ENCODE measurements around the gene ITPR3. TPM values are rescaled to one million over a fixed set of nuclear protein-coding genes. Genes with fewer than 3 reads are reported as not detected.

The ITPR3 gene
- total RNA-seq, 2 donors from 2014 or later: 27.6 to 77.6 TPM

GRCh38 chr6:33610779-33611732, 10.1 kb upstream of the ITPR3 start:
- Mint-ChIP-seq H3K4me3 (no peak overlapping the region), H3K36me3 (no peaks in the 10 kb centered on the region), H3K27ac (no peak overlapping the region), H3K4me1 (ENCODE audit: low read depth in 2 of 2) (peaks cover 3 to 7% of the 10 kb centered on the region in 2 donors), H3K27me3 (peaks cover 0 to 2% of the 10 kb centered on the region in 2 donors), H3K9me3 (no peaks in the 10 kb centered on the region)
- no peak for ATAC-seq
- DNase-seq (ENCODE audit: low spot score): no peak

GRCh38 chr6:33613146-33613794, 7.9 kb upstream of the ITPR3 start:
- Mint-ChIP-seq H3K9me3 (no peaks in the 10 kb centered on the region), H3K27ac (no peak overlapping the region), H3K36me3 (no peaks in the 10 kb centered on the region), H3K4me1 (ENCODE audit: low read depth in 2 of 2) (peaks cover 3 to 18% of the 10 kb centered on the region in 2 donors), H3K27me3 (peaks cover 0 to 2% of the 10 kb centered on the region in 2 donors), H3K4me3 (no peak overlapping the region)
- ATAC-seq: no peak
- DNase-seq (ENCODE audit: low spot score): no peak

GRCh38 chr6:33613795-33614168, 7.3 kb upstream of the ITPR3 start:
- no peaks in the 10 kb centered on the region for H3K36me3 Mint-ChIP-seq
- no peak overlapping the region for H3K4me3 Mint-ChIP-seq
- peaks cover 3 to 20% of the 10 kb centered on the region in 2 donors for H3K4me1 Mint-ChIP-seq (ENCODE audit: low read depth in 2 of 2)
- DNase-seq (ENCODE audit: low spot score): no peak
- peaks cover 0 to 2% of the 10 kb centered on the region in 2 donors for H3K27me3 Mint-ChIP-seq
- ATAC-seq: no peak
- no peak overlapping the region for H3K27ac Mint-ChIP-seq
- H3K9me3 Mint-ChIP-seq: no peaks in the 10 kb centered on the region

- H3K27ac Mint-ChIP-seq: peak overlapping the region in 1 of 2 donors; percentile 49
- no peaks in the 10 kb centered on the region for H3K27me3 Mint-ChIP-seq
- peaks cover 14 to 37% of the 10 kb centered on the region in 2 donors for H3K4me1 Mint-ChIP-seq (ENCODE audit: low read depth in 2 of 2)
- DNase-seq (ENCODE audit: low spot score) (no peak), ATAC-seq (no peak)
- H3K4me3 Mint-ChIP-seq: no peak overlapping the region
- H3K36me3 Mint-ChIP-seq: no peaks in the 10 kb centered on the region
- no peaks in the 10 kb centered on the region for H3K9me3 Mint-ChIP-seq
Observed at GRCh38 chr6:33616113-33616512, 5.0 kb upstream of the ITPR3 start.

GRCh38 chr6:33616913-33617312, 4.2 kb upstream of the ITPR3 start:
- H3K4me3 Mint-ChIP-seq: peak overlapping the region; percentile 27
- ATAC-seq: no peak
- peaks cover 14 to 38% of the 10 kb centered on the region in 2 donors for H3K4me1 Mint-ChIP-seq (ENCODE audit: low read depth in 2 of 2)
- H3K36me3 Mint-ChIP-seq: no peaks in the 10 kb centered on the region
- DNase-seq (ENCODE audit: low spot score): no peak
- no peaks in the 10 kb centered on the region for H3K9me3 Mint-ChIP-seq
- H3K27ac Mint-ChIP-seq: peak overlapping the region in 1 of 2 donors; percentile 49
- no peaks in the 10 kb centered on the region for H3K27me3 Mint-ChIP-seq

- Mint-ChIP-seq H3K27me3 (no peaks in the 10 kb centered on the region), H3K36me3 (no peaks in the 10 kb centered on the region), H3K4me3 (peak overlapping the region; percentile 93), H3K27ac (peak overlapping the region; percentile 88 to 89), H3K4me1 (ENCODE audit: low read depth in 2 of 2) (peaks cover 33 to 54% of the 10 kb centered on the region in 2 donors), H3K9me3 (no peaks in the 10 kb centered on the region)
- DNase-seq (ENCODE audit: low spot score): no peak
- no peak for ATAC-seq
Observed at GRCh38 chr6:33619166-33619840, 1.8 kb upstream of the ITPR3 start.

- Mint-ChIP-seq H3K4me3 (peak overlapping the region; percentile 93), H3K9me3 (no peaks in the 10 kb centered on the region), H3K36me3 (no peaks in the 10 kb centered on the region), H3K4me1 (ENCODE audit: low read depth in 2 of 2) (peaks cover 37 to 61% of the 10 kb centered on the region in 2 donors), H3K27me3 (no peaks in the 10 kb centered on the region), H3K27ac (peak overlapping the region; percentile 88 to 89)
- DNase-seq (ENCODE audit: low spot score) (no peak), ATAC-seq (no peak)
Observed at GRCh38 chr6:33620158-33620855, 815 bp upstream of the ITPR3 start.

GRCh38 chr6:33621711-33622388, 728 bp downstream of the ITPR3 start:
- no peaks in the 10 kb centered on the region for H3K27me3 Mint-ChIP-seq
- H3K9me3 Mint-ChIP-seq: no peaks in the 10 kb centered on the region
- H3K27ac Mint-ChIP-seq: peak overlapping the region; percentile 56 to 72
- peak overlapping the region; percentile 93 for H3K4me3 Mint-ChIP-seq
- peak; percentile 8 to 47 for ATAC-seq
- H3K36me3 Mint-ChIP-seq: no peaks in the 10 kb centered on the region
- DNase-seq (ENCODE audit: low spot score): no peak
- peaks cover 37 to 55% of the 10 kb centered on the region in 2 donors for H3K4me1 Mint-ChIP-seq (ENCODE audit: low read depth in 2 of 2)

GRCh38 chr6:33622456-33623431, 1.6 kb downstream of the ITPR3 start:
- Mint-ChIP-seq H3K4me1 (ENCODE audit: low read depth in 2 of 2) (peaks cover 37 to 50% of the 10 kb centered on the region in 2 donors), H3K27me3 (no peaks in the 10 kb centered on the region), H3K4me3 (peak overlapping the region; percentile 93), H3K27ac (peak overlapping the region; percentile 56 to 72), H3K36me3 (no peaks in the 10 kb centered on the region), H3K9me3 (no peaks in the 10 kb centered on the region)
- DNase-seq (ENCODE audit: low spot score) (no peak), ATAC-seq (peak in 1 of 2 donors; percentile 21)

GRCh38 chr6:33623895-33624381, 2.8 kb downstream of the ITPR3 start:
- Mint-ChIP-seq H3K9me3 (no peaks in the 10 kb centered on the region), H3K27ac (peak overlapping the region; percentile 15 to 32), H3K4me1 (ENCODE audit: low read depth in 2 of 2) (peaks cover 37 to 50% of the 10 kb centered on the region in 2 donors), H3K27me3 (no peaks in the 10 kb centered on the region), H3K4me3 (peak overlapping the region; percentile 93), H3K36me3 (no peaks in the 10 kb centered on the region)
- ATAC-seq (no peak), DNase-seq (ENCODE audit: low spot score) (no peak)

- H3K4me1 Mint-ChIP-seq (ENCODE audit: low read depth in 2 of 2): peaks cover 30 to 41% of the 10 kb centered on the region in 2 donors
- ATAC-seq: no peak
Observed at GRCh38 chr6:33624856-33625255, 3.7 kb downstream of the ITPR3 start.

GRCh38 chr6:33627876-33628275, 6.8 kb downstream of the ITPR3 start:
- H3K4me3 Mint-ChIP-seq: no peak overlapping the region
- no peaks in the 10 kb centered on the region for H3K9me3 Mint-ChIP-seq
- peaks cover 27 to 33% of the 10 kb centered on the region in 2 donors for H3K4me1 Mint-ChIP-seq (ENCODE audit: low read depth in 2 of 2)
- H3K27ac Mint-ChIP-seq: no peak overlapping the region
- ATAC-seq: no peak
- no peaks in the 10 kb centered on the region for H3K36me3 Mint-ChIP-seq
- H3K27me3 Mint-ChIP-seq: no peaks in the 10 kb centered on the region
- no peak for DNase-seq (ENCODE audit: low spot score)

More at GRCh38 chr6:33624856-33625255, 3.7 kb downstream of the ITPR3 start:
- Mint-ChIP-seq H3K36me3 (no peaks in the 10 kb centered on the region), H3K27ac (peak overlapping the region in 1 of 2 donors; percentile 15), H3K4me3 (no peak overlapping the region), H3K9me3 (no peaks in the 10 kb centered on the region), H3K27me3 (no peaks in the 10 kb centered on the region)
- no peak for DNase-seq (ENCODE audit: low spot score)
